KMS-11 (cell line): ENCODE data around the gene GTSF1L.

ENCODE experiments used
- H2AFZ ChIP-seq: fragments of 200-600 bp; sonication (generic); 2 replicates; pipeline ENCODE4 v1.6.1; 2016; ENCODE audit warnings: antibody characterized with exemption, mixed run types, low read depth
- H3K27ac ChIP-seq: fragments of 200-600 bp; sonication (generic); 2 replicates; pipeline ENCODE4 v1.6.1; 2016; ENCODE audit warnings: mild to moderate bottlenecking, mixed run types
- H3K27me3 ChIP-seq: fragments of 200-600 bp; sonication (generic); 2 replicates; pipeline ENCODE4 v1.6.1; 2017; ENCODE audit warnings: mild to moderate bottlenecking, low read depth, mixed run types, moderate library complexity; ENCODE audit not compliant: insufficient read depth
- H3K36me3 ChIP-seq: fragments of 200-600 bp; sonication (generic); 2 replicates; pipeline ENCODE4 v1.6.1; 2017; ENCODE audit warnings: mild to moderate bottlenecking, mixed run types; ENCODE audit not compliant: insufficient read depth
- H3K4me1 ChIP-seq: fragments of 200-600 bp; sonication (generic); 2 replicates; pipeline ENCODE4 v1.6.1; 2016; ENCODE audit warnings: mild to moderate bottlenecking, low read depth, mixed run types; ENCODE audit not compliant: poor library complexity, severe bottlenecking
- H3K4me2 ChIP-seq: fragments of 200-600 bp; sonication (generic); 2 replicates; pipeline ENCODE4 v1.7.0; 2016; ENCODE audit warnings: mild to moderate bottlenecking, mixed run types
- H3K4me3 ChIP-seq: fragments of 200-600 bp; sonication (generic); IDR thresholded peaks from 2 replicates; pipeline ENCODE4 v1.6.1; 2017; ENCODE audit warnings: low read depth, low read length, mixed read lengths; ENCODE audit not compliant: insufficient read depth
- H3K79me2 ChIP-seq: fragments of 200-600 bp; sonication (generic); 2 replicates; pipeline ENCODE4 v1.6.1; 2016; ENCODE audit warnings: low read depth, mixed run types; ENCODE audit not compliant: insufficient read depth
- H3K9ac ChIP-seq: fragments of 200-600 bp; sonication (generic); 2 replicates; pipeline ENCODE4 v1.6.1; 2016; ENCODE audit warnings: mild to moderate bottlenecking, mixed run types
- H4K20me1 ChIP-seq: fragments of 200-600 bp; sonication (generic); 2 replicates; pipeline ENCODE4 v1.6.1; 2016; ENCODE audit warnings: mild to moderate bottlenecking, mixed run types; ENCODE audit not compliant: insufficient read depth
- CTCF ChIP-seq: fragments of 200-600 bp; sonication (generic); conservative IDR thresholded peaks from 2 replicates; pipeline ENCODE4 v1.6.1; 2017; ENCODE audit warnings: low read depth, mild to moderate bottlenecking, antibody characterized with exemption, low read length, moderate library complexity, mixed read lengths

The GTSF1L gene

GRCh38 chr20:43721429-43722152 is 5.2 kb downstream of the GTSF1L start:
- H3K27ac ChIP-seq: no peak overlapping the region
- no peaks in the 10 kb centered on the region for H3K27me3 ChIP-seq
- H3K4me2 ChIP-seq: no peak overlapping the region
- peaks cover 10% of the 10 kb centered on the region for H3K4me1 ChIP-seq
- H2AFZ ChIP-seq: no peak overlapping the region
- no peaks in the 10 kb centered on the region for H4K20me1 ChIP-seq
- no peaks in the 10 kb centered on the region for H3K36me3 ChIP-seq
- no peak overlapping the region for H3K9ac ChIP-seq
- no peak overlapping the region for H3K4me3 ChIP-seq
- H3K79me2 ChIP-seq: no peaks in the 10 kb centered on the region
- TF ChIP-seq CTCF: no peak

GRCh38 chr20:43721097-43721428 is 5.7 kb downstream of the GTSF1L start:
- H3K9ac ChIP-seq: no peak overlapping the region
- no peak overlapping the region for H3K4me3 ChIP-seq
- H3K27me3 ChIP-seq: no peaks in the 10 kb centered on the region
- no peak overlapping the region for H2AFZ ChIP-seq
- peaks cover 10% of the 10 kb centered on the region for H3K4me1 ChIP-seq
- H4K20me1 ChIP-seq: no peaks in the 10 kb centered on the region
- no peaks in the 10 kb centered on the region for H3K36me3 ChIP-seq
- H3K27ac ChIP-seq: no peak overlapping the region; the same call in 1 of the 2 replicates
- no peak overlapping the region for H3K4me2 ChIP-seq
- TF ChIP-seq CTCF: no peak
- no peaks in the 10 kb centered on the region for H3K79me2 ChIP-seq

- TF ChIP-seq CTCF: no peak
- Histone ChIP-seq H3K36me3 (peaks cover 4% of the 10 kb centered on the region; the same call in 1 of the 2 replicates), H4K20me1 (no peaks in the 10 kb centered on the region), H3K4me3 (no peak overlapping the region), H3K9ac (no peak overlapping the region), H3K27ac (no peak overlapping the region), H3K79me2 (no peaks in the 10 kb centered on the region), H2AFZ (no peak overlapping the region), H3K4me2 (no peak overlapping the region), H3K27me3 (no peaks in the 10 kb centered on the region), H3K4me1 (peaks cover 10% of the 10 kb centered on the region)
Measured at GRCh38 chr20:43720007-43720406, 6.8 kb downstream of the GTSF1L start.

- no peaks in the 10 kb centered on the region for H3K79me2 ChIP-seq
- TF ChIP-seq CTCF: no peak
- H3K9ac ChIP-seq: no peak overlapping the region
- no peak overlapping the region for H3K27ac ChIP-seq
- peaks cover 4% of the 10 kb centered on the region; the same call in 1 of the 2 replicates for H3K36me3 ChIP-seq
- no peaks in the 10 kb centered on the region for H3K27me3 ChIP-seq
- no peak overlapping the region for H2AFZ ChIP-seq
- no peak overlapping the region for H3K4me3 ChIP-seq
- H4K20me1 ChIP-seq: no peaks in the 10 kb centered on the region
- H3K4me2 ChIP-seq: no peak overlapping the region
- peaks cover 10% of the 10 kb centered on the region for H3K4me1 ChIP-seq
Measured at GRCh38 chr20:43717616-43717995, 9.2 kb downstream of the GTSF1L start.
